B cell (primary cell): ENCODE data around the gene MSX1. TPM values are rescaled to one million over a fixed set of nuclear protein-coding genes. Genes with fewer than 3 reads are reported as not detected.

Experiments
- ATAC-seq: fragments of 200-7000 bp; cut with Tn5 transposase; one replicate; pipeline ENCODE4 v1.10.0; 2021; ENCODE audit warnings: low read depth, mild to moderate bottlenecking, moderate number of reproducible peaks, moderate library complexity
- CTCF ChIA-PET: fragments of 350-600 bp; sonication (Branson Sonifier 250); formaldehyde crosslinking; loops from one replicate; lab custom pipeline; 2021; ENCODE audit warnings: antibody characterized with exemption, inconsistent platforms; lab: Charles Lee
- POLR2A ChIA-PET: fragments of 350-600 bp; sonication (Branson Sonifier 250); formaldehyde crosslinking; loops from one replicate; lab custom pipeline; 2021; ENCODE audit warnings: antibody characterized with exemption; lab: Charles Lee
- DNase-seq: peaks from one replicate; pipeline ENCODE4 v3.0.0; 2013
- H2AFZ ChIP-seq: 2 replicates; pipeline ENCODE4 v1.6.1; 2012; ENCODE audit warnings: mild to moderate bottlenecking, low read depth, low read length; ENCODE audit not compliant: insufficient read depth, poor library complexity, severe bottlenecking
- H3K27ac ChIP-seq, 2 donors: 1 replicate in 1 of 2; 2 replicates in 1 of 2; pipeline ENCODE4 v1.5.1; 2012 to 2013; ENCODE audit warnings: low read length in 2 of 2, mild to moderate bottlenecking in 2 of 2, moderate library complexity in 1 of 2
- H3K27me3 ChIP-seq, 4 experiments: fragments of 200-600 bp in 1 of 4; sonication (generic) in 1 of 4; replicated peaks in 1 of 4; 1 replicate in 2 of 4; 2 replicates in 2 of 4; pipeline versions ENCODE4 v1.6.1 to v1.7.0; 2013 to 2016; ENCODE audit warnings: low read length in 3 of 4, mild to moderate bottlenecking in 2 of 4, mixed read lengths in 1 of 4, moderate library complexity in 1 of 4; ENCODE audit not compliant: insufficient read depth in 4 of 4, control insufficient read depth in 3 of 4; ENCODE audit errors: control extremely low read depth in 1 of 4
- H3K36me3 ChIP-seq, 2 experiments: replicated peaks in 1 of 2; 1 replicate in 1 of 2; 2 replicates in 1 of 2; pipeline versions ENCODE4 v1.6.1 to v1.7.1; 2013; ENCODE audit warnings: low read length in 1 of 2; ENCODE audit not compliant: insufficient read depth in 2 of 2, control insufficient read depth in 1 of 2; ENCODE audit errors: control extremely low read depth in 1 of 2, extremely low read depth in 1 of 2
- H3K4me1 ChIP-seq, 2 donors: fragments of 200-600 bp in 1 of 2; sonication (generic) in 1 of 2; 1 replicate in 1 of 2; 2 replicates in 1 of 2; pipeline versions ENCODE4 v1.5.1 to v1.6.1; 2013 to 2017; ENCODE audit warnings: low read length in 2 of 2; ENCODE audit not compliant: control insufficient read depth in 2 of 2, insufficient read depth in 2 of 2
- H3K4me2 ChIP-seq: replicated peaks from 2 replicates; pipeline ENCODE3; 2012; ENCODE audit warnings: mild to moderate bottlenecking, low read depth, low read length; ENCODE audit not compliant: poor library complexity, severe bottlenecking
- H3K4me3 ChIP-seq, 5 experiments: fragments of 200-600 bp in 1 of 5; sonication (generic) in 1 of 5; 1 replicate in 3 of 5; 2 replicates in 2 of 5; pipeline versions ENCODE4 v1.5.1 to v1.7.0; 2011 to 2016; ENCODE audit warnings: low read length in 4 of 5, mild to moderate bottlenecking in 4 of 5, low read depth in 2 of 5, control low read depth in 1 of 5, moderate library complexity in 1 of 5; ENCODE audit not compliant: insufficient read depth in 1 of 5; ENCODE audit errors: control extremely low read depth in 1 of 5, extremely low read depth in 1 of 5
- H3K79me2 ChIP-seq: fragments of 200-600 bp; sonication (generic); one replicate; pipeline ENCODE4 v1.6.0; 2016; ENCODE audit warnings: low read length; ENCODE audit not compliant: control insufficient read depth, insufficient read depth
- H3K9ac ChIP-seq: fragments of 200-600 bp; sonication (generic); 2 replicates; pipeline ENCODE4 v1.6.1; 2017; ENCODE audit warnings: mild to moderate bottlenecking, low read length, moderate library complexity
- H3K9me3 ChIP-seq, 3 donors: one replicate each; pipeline versions ENCODE4 v1.6.1 to v1.7.1; 2013; ENCODE audit warnings: low read length in 2 of 3; ENCODE audit not compliant: control insufficient read depth in 2 of 3, insufficient read depth in 1 of 3; ENCODE audit errors: control extremely low read depth in 1 of 3
- H4K20me1 ChIP-seq: 2 replicates; pipeline ENCODE4 v1.6.0; 2012; ENCODE audit warnings: mild to moderate bottlenecking, low read length; ENCODE audit not compliant: insufficient read depth, control insufficient read depth, poor library complexity, severe bottlenecking
- H3K27ac Mint-ChIP-seq: one replicate; pipeline ENCODE4 v1.8.0; 2021; ENCODE audit warnings: mixed read lengths
- H3K27me3 Mint-ChIP-seq: one replicate; pipeline ENCODE4 v1.8.0; 2021; ENCODE audit warnings: mixed read lengths
- H3K4me1 Mint-ChIP-seq: one replicate; pipeline ENCODE4 v1.8.0; 2021; ENCODE audit warnings: mixed read lengths
- H3K4me3 Mint-ChIP-seq: one replicate; pipeline ENCODE4 v1.8.0; 2021; ENCODE audit warnings: mixed read lengths
- H3K9me3 Mint-ChIP-seq: one replicate; pipeline ENCODE4 v1.8.0; 2022; ENCODE audit warnings: mixed read lengths; ENCODE audit not compliant: insufficient read depth
- EZH2 ChIP-seq: IDR thresholded peaks from 2 replicates; pipeline ENCODE4 v1.6.1; 2012; ENCODE audit warnings: borderline replicate concordance, low read depth, mild to moderate bottlenecking, moderate library complexity, low read length; ENCODE audit not compliant: insufficient read depth, poor library complexity, severe bottlenecking
- WGBS: methylation state at CpG from one replicate; pipeline ENCODE4 v1.1.5; 2013; ENCODE audit warnings: missing lambda C conversion rate; ENCODE audit not compliant: insufficient coverage; 5-methylcytosine and 5-hydroxymethylcytosine counted together
- intact Hi-C: fragments of 100-400 bp; cut with micrococcal nuclease; formaldehyde crosslinking; loops from one replicate; pipeline ENCODE4 v1.10.0; 2022
- polyA plus RNA-seq: library from polyadenylated mRNA; depleted of rRNA; stranded (reverse); fragments of >200 nt; gene quantifications from 2 replicates; pipeline ENCODE4 v1.2.3, GENCODE V29; 2012
- total RNA-seq, 2 donors: library from RNA; stranded (reverse); fragments of 120-200 nt in 1 of 2; gene quantifications; 1 replicate in 1 of 2; 2 replicates in 1 of 2; pipeline versions ENCODE4 v1.2.3 to v1.2.4, GENCODE V29; 2013 to 2022
- TF ChIP-seq, protein P1 (sequence below): fragments of 200-600 bp; IDR thresholded peaks from one replicate; pipeline ENCODE4 v1.8.0; 2022; ENCODE audit warnings: antibody characterized with exemption, mild to moderate bottlenecking

Gene MSX1
- total and polyA plus RNA-seq, 2 donors (not counting 1 experiment from before 2014, with no cell fraction given) = 0.09 TPM; not detected in 1

DNA sequence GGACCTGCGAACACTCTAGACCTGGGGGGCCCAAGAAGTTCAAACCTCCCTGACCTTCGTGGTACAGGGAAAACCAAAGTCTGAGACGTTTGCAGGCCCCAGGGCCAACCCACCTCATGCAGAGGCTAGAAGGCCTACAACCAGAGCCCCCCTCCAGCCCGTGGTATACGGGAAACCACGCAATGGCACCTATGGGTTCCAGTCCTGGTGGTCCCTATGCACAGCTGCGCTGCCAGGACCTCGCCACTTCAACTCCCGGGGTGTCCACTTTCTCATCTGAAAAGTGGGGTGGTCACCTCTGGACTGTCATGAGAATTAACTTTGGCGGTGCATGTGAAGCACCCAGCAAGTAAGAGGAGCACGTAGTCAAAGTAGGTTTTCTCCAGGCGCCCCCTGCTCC lies 8.4 kb upstream of the MSX1 start:
- Histone ChIP-seq H3K27ac (no peak overlapping the region), H3K9ac (no peak overlapping the region), H2AFZ (no peak overlapping the region), H4K20me1 (no peaks in the 10 kb centered on the region), H3K4me3 (no peak overlapping the region), H3K27me3 (peaks cover 0 to 76% (median 39%) of the 10 kb centered on the region in 4 experiments), H3K4me1 (peaks cover 28 to 30% of the 10 kb centered on the region in 2 donors), H3K9me3 (peaks cover 1 to 42% (median 12%) of the 10 kb centered on the region in 3 donors), H3K4me2 (no peak overlapping the region), H3K79me2 (no peaks in the 10 kb centered on the region), H3K36me3 (no peaks in the 10 kb centered on the region)
- Mint-ChIP-seq H3K4me3 (no peak overlapping the region), H3K9me3 (no peaks in the 10 kb centered on the region), H3K4me1 (peaks cover 27% of the 10 kb centered on the region), H3K27me3 (peaks cover 43% of the 10 kb centered on the region), H3K27ac (no peak overlapping the region)
- POLR2A ChIA-PET = no interaction called here
- intact Hi-C loops = no loop called here
- ATAC-seq = no peak
- DNase-seq = no peak
- 86% methylated on average over 11 of the region's 12 CpGs for WGBS
- TF ChIP-seq, protein P1, sequence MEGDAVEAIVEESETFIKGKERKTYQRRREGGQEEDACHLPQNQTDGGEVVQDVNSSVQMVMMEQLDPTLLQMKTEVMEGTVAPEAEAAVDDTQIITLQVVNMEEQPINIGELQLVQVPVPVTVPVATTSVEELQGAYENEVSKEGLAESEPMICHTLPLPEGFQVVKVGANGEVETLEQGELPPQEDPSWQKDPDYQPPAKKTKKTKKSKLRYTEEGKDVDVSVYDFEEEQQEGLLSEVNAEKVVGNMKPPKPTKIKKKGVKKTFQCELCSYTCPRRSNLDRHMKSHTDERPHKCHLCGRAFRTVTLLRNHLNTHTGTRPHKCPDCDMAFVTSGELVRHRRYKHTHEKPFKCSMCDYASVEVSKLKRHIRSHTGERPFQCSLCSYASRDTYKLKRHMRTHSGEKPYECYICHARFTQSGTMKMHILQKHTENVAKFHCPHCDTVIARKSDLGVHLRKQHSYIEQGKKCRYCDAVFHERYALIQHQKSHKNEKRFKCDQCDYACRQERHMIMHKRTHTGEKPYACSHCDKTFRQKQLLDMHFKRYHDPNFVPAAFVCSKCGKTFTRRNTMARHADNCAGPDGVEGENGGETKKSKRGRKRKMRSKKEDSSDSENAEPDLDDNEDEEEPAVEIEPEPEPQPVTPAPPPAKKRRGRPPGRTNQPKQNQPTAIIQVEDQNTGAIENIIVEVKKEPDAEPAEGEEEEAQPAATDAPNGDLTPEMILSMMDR = no peak
- TF ChIP-seq EZH2 = no peak
- CTCF ChIA-PET = no interaction called here

DNA sequence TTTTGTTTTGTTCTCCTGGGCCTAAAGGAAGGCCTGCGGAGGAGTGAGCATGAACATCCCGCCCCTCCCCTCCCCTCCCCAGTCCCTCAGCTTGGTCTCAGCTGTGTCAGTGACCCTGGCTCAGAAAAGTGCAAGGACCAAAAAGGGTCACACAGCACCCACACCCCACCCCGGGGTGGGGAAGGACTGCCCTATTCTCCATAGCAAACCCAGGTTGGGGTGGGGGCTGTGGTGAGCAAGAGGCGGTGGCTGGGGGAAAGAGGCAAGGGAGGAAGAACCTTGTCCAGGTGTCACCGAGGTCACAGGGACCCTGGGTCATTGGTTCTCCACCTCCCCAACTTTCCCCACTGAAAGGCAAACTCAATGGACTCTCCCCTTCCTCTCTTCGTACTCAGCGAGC lies 7.6 kb upstream of the MSX1 start:
- Mint-ChIP-seq H3K4me3 (peak overlapping the region; percentile 32), H3K27ac (no peak overlapping the region), H3K27me3 (peaks cover 47% of the 10 kb centered on the region), H3K4me1 (peaks cover 26% of the 10 kb centered on the region), H3K9me3 (no peaks in the 10 kb centered on the region)
- TF ChIP-seq, protein P1 = no peak
- TF ChIP-seq EZH2 = no peak
- intact Hi-C loops = loop anchor here (2.0 kb wide), 2 partner anchors 21 to 361 kb away; no protein-coding TSS in a partner anchor
- DNase-seq = no peak
- H3K4me3 ChIP-seq = no peak overlapping the region
- H3K9ac ChIP-seq = no peak overlapping the region
- ChIA-PET CTCF (no interaction called here), POLR2A (no interaction called here)
- H3K27me3 ChIP-seq = peaks cover 0 to 80% (median 45%) of the 10 kb centered on the region in 4 experiments
- H2AFZ ChIP-seq = no peak overlapping the region
- H3K4me1 ChIP-seq = peaks cover 31 to 37% of the 10 kb centered on the region in 2 donors
- H3K27ac ChIP-seq = no peak overlapping the region
- WGBS = 59% methylated on average over 3 of the region's 7 CpGs
- no peak for ATAC-seq
- H3K36me3 ChIP-seq = no peaks in the 10 kb centered on the region
- H3K79me2 ChIP-seq = no peaks in the 10 kb centered on the region
- peaks cover 1 to 50% (median 12%) of the 10 kb centered on the region in 3 donors for H3K9me3 ChIP-seq
- H3K4me2 ChIP-seq = no peak overlapping the region
- H4K20me1 ChIP-seq = no peaks in the 10 kb centered on the region
